Measurements from ENCODE around the gene VOPP1.

The VOPP1 gene

GRCh38 chr7:55553024-55553345, 19.3 kb downstream of the VOPP1 start:
- no peak for DNase-seq

GRCh38 chr7:55552320-55553023, 19.8 kb downstream of the VOPP1 start:
- DNase-seq, result no peak

GRCh38 chr7:55550841-55551537, 21.3 kb downstream of the VOPP1 start:
- no peak for DNase-seq

GRCh38 chr7:55550010-55550663, 22.2 kb downstream of the VOPP1 start:
- DNase-seq, result no peak

- DNase-seq, result no peak
Observed at GRCh38 chr7:55549457-55549856, 22.8 kb downstream of the VOPP1 start.

GRCh38 chr7:55548295-55548731, 24.0 kb downstream of the VOPP1 start:
- DNase-seq, result no peak

GRCh38 chr7:55546814-55547213, 25.5 kb downstream of the VOPP1 start:
- DNase-seq, result peak; percentile 47

GRCh38 chr7:55545496-55545895, 26.8 kb downstream of the VOPP1 start:
- DNase-seq, result no peak

- DNase-seq, result no peak
Observed at GRCh38 chr7:55540226-55540858, 32.0 kb downstream of the VOPP1 start.

GRCh38 chr7:55539380-55539779, 32.9 kb downstream of the VOPP1 start:
- no peak for DNase-seq

- DNase-seq, result no peak
Observed at GRCh38 chr7:55538538-55538937, 33.8 kb downstream of the VOPP1 start.

- DNase-seq, result no peak
Observed at GRCh38 chr7:55537458-55537990, 34.8 kb downstream of the VOPP1 start.

GRCh38 chr7:55536619-55537457, 35.5 kb downstream of the VOPP1 start:
- no peak for DNase-seq

- DNase-seq, result no peak
Observed at GRCh38 chr7:55535617-55536016, 36.7 kb downstream of the VOPP1 start.

GRCh38 chr7:55534916-55535590, 37.2 kb downstream of the VOPP1 start:
- no peak for DNase-seq

GRCh38 chr7:55534262-55534915, 37.9 kb downstream of the VOPP1 start:
- peak; percentile 61 for DNase-seq

GRCh38 chr7:55533729-55534080, 38.6 kb downstream of the VOPP1 start:
- DNase-seq, result no peak

- DNase-seq, result peak; percentile 62
Observed at GRCh38 chr7:55533050-55533728, 39.1 kb downstream of the VOPP1 start.

GRCh38 chr7:55532150-55532917, 40.0 kb downstream of the VOPP1 start:
- peak; percentile 30 for DNase-seq

- DNase-seq, result no peak
Observed at GRCh38 chr7:55531536-55531935, 40.8 kb downstream of the VOPP1 start.
